ENCODE data around the gene POFUT2.

The POFUT2 gene

GRCh38 chr21:45327441-45328197 lies 39.9 kb upstream of the POFUT2 start:
- H3K9me2 ChIP-seq (ENCODE audit: low read depth, low read length) = no peaks in the 10 kb centered on the region
- H3K27me3 ChIP-seq (ENCODE audit: insufficient read depth, low read length) = no peaks in the 10 kb centered on the region
- H3K9me3 ChIP-seq (ENCODE audit: low read length) = no peaks in the 10 kb centered on the region
- H3K4me1 ChIP-seq (ENCODE audit: insufficient read depth, low read length, severe bottlenecking) = no peaks in the 10 kb centered on the region
- H3K27ac ChIP-seq (ENCODE audit: low read depth, low read length, poor library complexity, severe bottlenecking) = no peak overlapping the region
- no peak overlapping the region for H3K4me3 ChIP-seq (ENCODE audit: low read depth, low read length, poor library complexity, severe bottlenecking)
- H2AFZ ChIP-seq (ENCODE audit: low read length) = no peak overlapping the region
- no peaks in the 10 kb centered on the region for H4K20me1 ChIP-seq (ENCODE audit: insufficient read depth, low read length)
- no peak overlapping the region for H3K4me2 ChIP-seq (ENCODE audit: low read length)
- no peak overlapping the region for H3K9ac ChIP-seq (ENCODE audit: low read length)
- no peaks in the 10 kb centered on the region for H3K79me2 ChIP-seq (ENCODE audit: insufficient read depth, low read length)
- TF ChIP-seq CTCF (IDR thresholded peaks at IDR 0.05; ENCODE audit: low read length) (no peak), EZH2 (IDR thresholded peaks at IDR 0.05; ENCODE audit: borderline replicate concordance, low read length) (no peak)
- H3F3A ChIP-seq (ENCODE audit: insufficient read depth, low read length) = no peaks in the 10 kb centered on the region
- H3K36me3 ChIP-seq (ENCODE audit: insufficient read depth, low read length) = no peaks in the 10 kb centered on the region

DNA sequence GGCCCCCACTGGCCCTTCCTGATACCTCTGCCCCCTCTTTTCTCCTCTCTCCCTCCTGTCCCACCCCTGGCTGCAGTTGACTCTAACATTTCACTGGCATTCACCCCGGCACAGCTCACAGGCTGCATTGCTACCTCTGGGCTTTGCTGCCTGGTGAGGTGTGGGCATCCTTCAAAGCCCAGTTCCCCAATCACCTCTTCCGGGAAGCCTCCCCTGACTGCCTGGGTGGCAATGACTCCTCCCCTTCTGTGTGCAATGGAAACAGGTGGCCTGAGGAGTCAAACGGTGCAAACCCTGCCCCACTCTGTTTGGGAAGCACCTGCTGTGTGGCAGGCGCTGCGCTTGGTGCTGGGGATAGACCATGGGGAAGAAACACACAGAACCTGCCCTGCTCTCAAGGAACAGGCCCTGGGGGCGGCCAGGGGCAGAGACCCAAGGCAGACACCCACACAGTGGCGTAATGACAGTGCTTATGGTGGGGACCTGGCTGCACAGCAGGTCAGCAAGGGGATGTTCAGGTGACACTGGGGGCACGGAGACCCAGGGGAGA lies 39.3 kb upstream of the POFUT2 start:
- no peak overlapping the region for H3K9ac ChIP-seq (ENCODE audit: low read length)
- no peaks in the 10 kb centered on the region for H3K9me2 ChIP-seq (ENCODE audit: low read depth, low read length)
- H3K27me3 ChIP-seq (ENCODE audit: insufficient read depth, low read length) = no peaks in the 10 kb centered on the region
- H3K9me3 ChIP-seq (ENCODE audit: low read length) = no peaks in the 10 kb centered on the region
- H3K27ac ChIP-seq (ENCODE audit: low read depth, low read length, poor library complexity, severe bottlenecking) = no peak overlapping the region
- H3K4me2 ChIP-seq (ENCODE audit: low read length) = no peak overlapping the region
- no peaks in the 10 kb centered on the region for H3K36me3 ChIP-seq (ENCODE audit: insufficient read depth, low read length)
- no peaks in the 10 kb centered on the region for H4K20me1 ChIP-seq (ENCODE audit: insufficient read depth, low read length)
- TF ChIP-seq EZH2 (IDR thresholded peaks at IDR 0.05; ENCODE audit: borderline replicate concordance, low read length) (no peak), CTCF (IDR thresholded peaks at IDR 0.05; ENCODE audit: low read length) (no peak)
- no peak overlapping the region for H2AFZ ChIP-seq (ENCODE audit: low read length)
- H3K4me1 ChIP-seq (ENCODE audit: insufficient read depth, low read length, severe bottlenecking) = no peaks in the 10 kb centered on the region
- H3K4me3 ChIP-seq (ENCODE audit: low read depth, low read length, poor library complexity, severe bottlenecking) = no peak overlapping the region
- no peaks in the 10 kb centered on the region for H3F3A ChIP-seq (ENCODE audit: insufficient read depth, low read length)
- H3K79me2 ChIP-seq (ENCODE audit: insufficient read depth, low read length) = no peaks in the 10 kb centered on the region

DNA sequence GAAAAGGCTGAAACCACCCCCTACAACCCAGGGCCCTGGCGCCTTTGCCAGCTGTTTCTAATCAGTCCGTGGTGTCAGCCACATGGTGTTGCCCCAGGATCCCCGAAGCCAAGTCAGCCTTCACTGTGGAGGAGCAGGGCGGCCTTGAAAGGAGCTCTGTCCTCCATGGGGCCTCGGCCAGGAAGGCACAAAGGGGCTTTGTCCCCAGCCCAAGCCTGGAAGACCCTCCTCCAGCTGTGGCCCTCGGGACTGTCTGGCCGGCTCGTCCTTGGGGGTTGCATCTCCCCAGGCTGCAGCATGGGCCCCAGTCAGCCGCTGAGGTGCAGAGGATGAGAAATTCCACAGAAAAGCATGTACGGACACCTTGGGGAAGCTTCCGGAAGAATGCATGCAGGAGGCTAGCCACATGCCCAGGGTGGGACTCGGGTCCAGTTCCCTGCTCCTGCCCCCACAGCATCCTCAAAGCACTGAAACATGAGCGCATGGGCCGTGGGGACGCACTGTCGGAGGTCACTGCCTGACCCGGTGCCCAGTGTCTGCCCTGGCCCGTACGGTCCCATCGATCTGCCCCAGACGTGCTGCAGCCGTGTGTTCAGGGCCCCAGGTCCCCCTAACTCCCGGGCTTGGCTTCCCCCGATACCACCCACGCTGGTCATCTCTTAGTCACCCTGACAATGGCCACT lies 38.6 kb upstream of the POFUT2 start:
- Histone ChIP-seq H4K20me1 (ENCODE audit: insufficient read depth, low read length) (no peaks in the 10 kb centered on the region), H3K27ac (ENCODE audit: low read depth, low read length, poor library complexity, severe bottlenecking) (no peak overlapping the region), H3K79me2 (ENCODE audit: insufficient read depth, low read length) (no peaks in the 10 kb centered on the region), H3K9ac (ENCODE audit: low read length) (no peak overlapping the region), H3K4me3 (ENCODE audit: low read depth, low read length, poor library complexity, severe bottlenecking) (no peak overlapping the region), H3K36me3 (ENCODE audit: insufficient read depth, low read length) (no peaks in the 10 kb centered on the region), H3K9me2 (ENCODE audit: low read depth, low read length) (no peaks in the 10 kb centered on the region), H3K9me3 (ENCODE audit: low read length) (no peaks in the 10 kb centered on the region), H3K4me1 (ENCODE audit: insufficient read depth, low read length, severe bottlenecking) (no peaks in the 10 kb centered on the region), H3K4me2 (ENCODE audit: low read length) (no peak overlapping the region), H2AFZ (ENCODE audit: low read length) (no peak overlapping the region), H3K27me3 (ENCODE audit: insufficient read depth, low read length) (no peaks in the 10 kb centered on the region), H3F3A (ENCODE audit: insufficient read depth, low read length) (no peaks in the 10 kb centered on the region)
- TF ChIP-seq EZH2 (IDR thresholded peaks at IDR 0.05; ENCODE audit: borderline replicate concordance, low read length) (no peak), CTCF (IDR thresholded peaks at IDR 0.05; ENCODE audit: low read length) (no peak)

Data from OCI-LY1 (cell line).